H1 (cell line): ENCODE measurements around the gene CDK19. TPM values are rescaled to one million over a fixed set of nuclear protein-coding genes. Genes with fewer than 3 reads are reported as not detected.

ENCODE experiments used
- ASH2L ChIP-seq: fragments of 200-600, 300-600 bp; sonication (generic); IDR thresholded peaks from one replicate; pipeline ENCODE4 v1.7.1; 2017; ENCODE audit warnings: low read length
- CBX8 ChIP-seq: fragments of 300-800, 300-1000 bp; sonication (generic); IDR thresholded peaks from 2 replicates; pipeline ENCODE4 v1.7.1; 2016; ENCODE audit warnings: low read depth, low read length, borderline replicate concordance
- CHD7 ChIP-seq: fragments of 300-600 bp; sonication (generic); IDR thresholded peaks from 2 replicates; pipeline ENCODE4 v1.7.1; 2012; ENCODE audit warnings: low read length, moderate library complexity, mild to moderate bottlenecking, inconsistent platforms; ENCODE audit not compliant: insufficient replicate concordance
- EGR1 ChIP-seq: IDR thresholded peaks from 2 replicates; pipeline ENCODE4 v1.6.1; 2011; ENCODE audit warnings: low read depth, low read length, borderline replicate concordance
- SIX5 ChIP-seq: IDR thresholded peaks from 2 replicates; pipeline ENCODE4 v1.6.1; 2011; ENCODE audit warnings: mild to moderate bottlenecking, low read depth, low read length
- SP2 ChIP-seq: IDR thresholded peaks from 2 replicates; pipeline ENCODE4 v1.6.1; 2012; ENCODE audit warnings: mild to moderate bottlenecking, low read length, inconsistent platforms
- YY1 ChIP-seq: IDR thresholded peaks from 2 replicates; pipeline ENCODE4 v1.6.1; 2011; ENCODE audit warnings: low read depth, mild to moderate bottlenecking, low read length
- polyA plus RNA-seq, 7 experiments: library from polyadenylated mRNA; depleted of rRNA in 3 of 7; stranded (reverse) in 5 of 7; unstranded in 2 of 7; fragments of >200 nt in 5 of 7; fragments of 200-250 nt in 2 of 7; gene quantifications; 1 replicate in 5 of 7; 2 replicates in 1 of 7; 4 replicates in 1 of 7; pipeline versions ENCODE4 v1.2.1 to v1.2.3, GENCODE V29; 2011 to 2013; ENCODE audit warnings: missing spikeins in 2 of 7, mixed read lengths in 2 of 7
- total RNA-seq: library from RNA; stranded (reverse); fragmentation: NEBNext Ultra II Directional; extraction: Animal tissue kit (Norgen Biotek cat#: 25700); gene quantifications from 2 replicates; pipeline ENCODE4 v1.2.1, GENCODE V29; 2021
- TF ChIP-seq, protein P1 (sequence below): IDR thresholded peaks from 2 replicates; pipeline ENCODE4 v1.6.1; 2012; ENCODE audit warnings: low read length, inconsistent platforms

The CDK19 gene
- total and polyA plus RNA-seq, 2 of the 8 experiments (the other 6 are each of a cell fraction or from before 2014, with no cell fraction given) = 4.9 to 12.6 TPM

- TF ChIP-seq CBX8 = no peak
- TF ChIP-seq YY1 = no peak
- peak; percentile 99 for TF ChIP-seq ASH2L
- TF ChIP-seq SIX5 = peak; percentile 57
- no peak for TF ChIP-seq SP2
- TF ChIP-seq EGR1 = peak; percentile 86; the same call in 1 of the 2 replicates
- TF ChIP-seq CHD7 = no peak
- TF ChIP-seq, protein P1, sequence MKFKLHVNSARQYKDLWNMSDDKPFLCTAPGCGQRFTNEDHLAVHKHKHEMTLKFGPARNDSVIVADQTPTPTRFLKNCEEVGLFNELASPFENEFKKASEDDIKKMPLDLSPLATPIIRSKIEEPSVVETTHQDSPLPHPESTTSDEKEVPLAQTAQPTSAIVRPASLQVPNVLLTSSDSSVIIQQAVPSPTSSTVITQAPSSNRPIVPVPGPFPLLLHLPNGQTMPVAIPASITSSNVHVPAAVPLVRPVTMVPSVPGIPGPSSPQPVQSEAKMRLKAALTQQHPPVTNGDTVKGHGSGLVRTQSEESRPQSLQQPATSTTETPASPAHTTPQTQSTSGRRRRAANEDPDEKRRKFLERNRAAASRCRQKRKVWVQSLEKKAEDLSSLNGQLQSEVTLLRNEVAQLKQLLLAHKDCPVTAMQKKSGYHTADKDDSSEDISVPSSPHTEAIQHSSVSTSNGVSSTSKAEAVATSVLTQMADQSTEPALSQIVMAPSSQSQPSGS = peak; percentile 61; the same call in 1 of the 2 replicates
These were observed at the start of gene CDK19 (continued) for GRCh38 chr6:110815411-110816409.
